Gastroesophageal sphincter (tissue), 3 donors: ENCODE results near the gene TMEM125.

Experiments
- EP300 ChIP-seq: sonication (generic); formaldehyde crosslinking; IDR thresholded peaks from one replicate; pipeline ENCODE4 v1.6.1; 2017; ENCODE audit warnings: antibody characterized with exemption, mild to moderate bottlenecking
- POLR2A ChIP-seq, 2 donors: fragments of 450-650 bp; IDR thresholded peaks; one replicate each; pipeline ENCODE4 v1.6.1; 2017; ENCODE audit warnings: antibody characterized with exemption in 2 of 2, mild to moderate bottlenecking in 2 of 2, moderate library complexity in 1 of 2
- POLR2AphosphoS5 ChIP-seq: sonication (generic); formaldehyde crosslinking; IDR thresholded peaks from one replicate; pipeline ENCODE4 v1.6.1; 2017; ENCODE audit warnings: antibody characterized with exemption
- TF ChIP-seq, protein P1 (sequence below), 4 experiments: fragments of 200-600 bp in 2 of 4; fragments of 450-650 bp in 2 of 4; sonication (generic) in 1 of 4; IDR thresholded peaks; one replicate each; pipeline ENCODE4 v1.5.1; 2017 to 2019; ENCODE audit warnings: antibody characterized with exemption in 4 of 4, mild to moderate bottlenecking in 2 of 4, moderate library complexity in 2 of 4

DNA sequence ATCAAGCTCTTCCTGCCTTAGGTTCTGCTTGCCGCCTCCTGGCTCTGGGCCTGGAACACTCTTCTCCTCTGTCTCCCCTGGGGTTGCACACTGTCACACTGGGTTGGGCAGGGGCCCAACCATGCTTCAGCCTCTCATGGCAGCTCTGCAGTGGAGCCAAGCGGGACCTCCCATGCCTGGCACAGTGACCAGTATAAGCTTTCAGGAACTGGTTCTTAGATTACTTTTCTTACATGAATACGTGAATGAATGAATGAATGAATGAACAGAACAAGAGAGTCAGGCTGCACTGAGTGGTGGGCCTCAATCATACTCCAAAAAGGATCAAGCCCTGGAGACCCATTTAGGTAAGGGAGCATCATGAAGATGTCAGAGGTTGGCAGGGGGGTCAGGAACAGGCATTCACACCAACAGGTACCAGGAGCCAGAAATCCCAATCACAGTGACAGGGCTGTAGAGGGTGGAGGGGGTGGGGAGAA is 30.8 kb upstream of the TMEM125 start:
- TF ChIP-seq, protein P1, sequence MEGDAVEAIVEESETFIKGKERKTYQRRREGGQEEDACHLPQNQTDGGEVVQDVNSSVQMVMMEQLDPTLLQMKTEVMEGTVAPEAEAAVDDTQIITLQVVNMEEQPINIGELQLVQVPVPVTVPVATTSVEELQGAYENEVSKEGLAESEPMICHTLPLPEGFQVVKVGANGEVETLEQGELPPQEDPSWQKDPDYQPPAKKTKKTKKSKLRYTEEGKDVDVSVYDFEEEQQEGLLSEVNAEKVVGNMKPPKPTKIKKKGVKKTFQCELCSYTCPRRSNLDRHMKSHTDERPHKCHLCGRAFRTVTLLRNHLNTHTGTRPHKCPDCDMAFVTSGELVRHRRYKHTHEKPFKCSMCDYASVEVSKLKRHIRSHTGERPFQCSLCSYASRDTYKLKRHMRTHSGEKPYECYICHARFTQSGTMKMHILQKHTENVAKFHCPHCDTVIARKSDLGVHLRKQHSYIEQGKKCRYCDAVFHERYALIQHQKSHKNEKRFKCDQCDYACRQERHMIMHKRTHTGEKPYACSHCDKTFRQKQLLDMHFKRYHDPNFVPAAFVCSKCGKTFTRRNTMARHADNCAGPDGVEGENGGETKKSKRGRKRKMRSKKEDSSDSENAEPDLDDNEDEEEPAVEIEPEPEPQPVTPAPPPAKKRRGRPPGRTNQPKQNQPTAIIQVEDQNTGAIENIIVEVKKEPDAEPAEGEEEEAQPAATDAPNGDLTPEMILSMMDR (IDR thresholded peaks at IDR 0.05) = no peak
- no peak for TF ChIP-seq POLR2A (IDR thresholded peaks at IDR 0.05)
- no peak for TF ChIP-seq POLR2AphosphoS5
- no peak for TF ChIP-seq EP300
